Right lung (tissue), 5 donors: ENCODE measurements around the gene MID1. TPM values are rescaled to one million over a fixed set of nuclear protein-coding genes. Genes with fewer than 3 reads are reported as not detected.

Experiments used
- DNase-seq, 2 donors: peaks; one replicate each; pipeline ENCODE4 v3.0.0-alpha.2; 2013
- polyA plus RNA-seq, 5 donors: library from polyadenylated mRNA; unstranded; fragments of 120-200 nt; gene quantifications; one replicate each; pipeline versions ENCODE4 v1.2.1 to v1.2.3, GENCODE V29; 2013; ENCODE audit warnings: inconsistent platforms in 1 of 5, low replicate concordance in 1 of 5; ENCODE audit not compliant: insufficient read length in 5 of 5, insufficient read depth in 1 of 5

MID1 gene
- polyA plus RNA-seq, 5 donors, result 15.6 to 31.5 (median 24.5) TPM

GRCh38 chrX:10496345-10496965 is 123.9 kb downstream of the MID1 start:
- DNase-seq, result no peak

DNA sequence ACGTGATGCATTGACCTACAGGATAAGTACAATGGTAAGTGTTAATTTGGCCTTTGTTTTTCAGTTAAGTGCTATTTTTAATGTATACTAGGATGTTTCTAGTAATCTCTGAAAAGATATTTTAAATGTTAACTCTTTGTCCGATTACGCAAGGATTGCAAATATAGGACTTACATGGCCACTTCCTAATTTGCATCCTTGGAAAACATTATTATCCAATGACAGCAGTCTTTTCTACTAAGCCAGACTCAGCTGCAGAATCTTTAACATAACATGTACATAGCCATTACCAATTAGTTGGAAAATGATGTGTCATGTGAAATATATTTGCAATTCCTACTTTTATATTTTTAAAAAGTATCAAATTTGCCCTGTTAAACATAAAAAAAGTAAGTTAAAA is 124.7 kb downstream of the MID1 start:
- DNase-seq, result no peak

GRCh38 chrX:10492250-10492649 is 128.1 kb downstream of the MID1 start:
- DNase-seq, result no peak

- no peak for DNase-seq
Observed at GRCh38 chrX:10486373-10486772, 134.0 kb downstream of the MID1 start.

GRCh38 chrX:10485326-10485725 is 135.1 kb downstream of the MID1 start:
- no peak for DNase-seq

DNA sequence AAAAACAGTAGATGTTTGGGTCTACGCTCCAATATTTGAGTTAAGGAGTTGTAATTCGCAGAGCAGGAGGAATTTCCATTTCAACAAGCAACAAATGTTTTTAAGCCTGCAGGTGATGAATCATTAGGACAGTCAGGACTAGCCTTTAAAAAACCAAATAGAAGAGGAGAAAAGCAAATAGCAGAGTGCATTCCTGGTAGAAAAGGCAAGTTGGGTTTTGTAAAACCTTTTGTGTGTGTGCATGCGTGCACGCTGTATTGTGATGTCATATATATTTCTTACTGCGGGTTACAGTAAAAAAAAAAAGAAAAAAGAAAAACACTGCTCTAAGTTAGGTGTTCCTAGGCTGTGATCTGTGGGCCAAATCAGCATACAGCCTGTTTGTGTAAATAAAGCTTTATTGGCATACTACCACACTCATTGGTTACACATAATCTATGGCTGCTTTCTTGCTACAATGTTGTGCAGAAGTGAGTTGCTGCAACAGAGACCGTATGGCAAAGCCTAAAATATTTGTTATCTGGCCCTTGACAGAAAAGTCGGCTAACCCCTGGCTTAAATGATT is 135.6 kb downstream of the MID1 start:
- no peak for DNase-seq

DNA sequence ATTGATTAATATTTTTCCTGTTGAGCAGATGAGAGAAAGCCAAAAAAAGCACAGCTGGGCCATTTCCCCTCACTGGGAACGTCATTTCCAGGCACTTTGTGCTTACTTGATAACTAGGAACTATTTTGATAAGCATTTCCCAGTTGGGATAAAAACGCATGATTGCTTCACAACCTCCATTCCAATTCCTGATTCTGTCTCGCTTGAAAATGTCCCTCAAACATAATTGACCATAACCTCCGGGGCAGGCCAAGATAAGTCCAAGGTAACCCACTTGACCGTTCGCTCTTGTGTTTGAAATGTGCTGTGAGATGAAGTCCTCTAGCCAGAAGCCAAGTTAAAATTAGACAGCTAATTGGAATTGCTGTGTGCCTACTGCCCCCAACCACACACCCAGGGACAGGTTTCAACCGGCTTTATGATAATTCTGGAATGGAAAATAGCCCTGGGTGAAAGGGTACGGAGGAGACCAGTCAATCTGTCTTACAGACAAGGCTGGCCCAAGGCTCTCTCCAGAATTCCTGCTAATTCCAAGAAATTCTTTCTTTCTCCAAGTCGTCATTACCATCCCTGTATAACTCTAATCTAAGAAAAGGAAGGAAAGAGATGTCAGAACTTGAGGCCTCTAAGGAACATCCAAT is 137.1 kb downstream of the MID1 start:
- peak; percentile 23 to 39 for DNase-seq

- no peak for DNase-seq
Observed at GRCh38 chrX:10482708-10483107, 137.7 kb downstream of the MID1 start.

DNA sequence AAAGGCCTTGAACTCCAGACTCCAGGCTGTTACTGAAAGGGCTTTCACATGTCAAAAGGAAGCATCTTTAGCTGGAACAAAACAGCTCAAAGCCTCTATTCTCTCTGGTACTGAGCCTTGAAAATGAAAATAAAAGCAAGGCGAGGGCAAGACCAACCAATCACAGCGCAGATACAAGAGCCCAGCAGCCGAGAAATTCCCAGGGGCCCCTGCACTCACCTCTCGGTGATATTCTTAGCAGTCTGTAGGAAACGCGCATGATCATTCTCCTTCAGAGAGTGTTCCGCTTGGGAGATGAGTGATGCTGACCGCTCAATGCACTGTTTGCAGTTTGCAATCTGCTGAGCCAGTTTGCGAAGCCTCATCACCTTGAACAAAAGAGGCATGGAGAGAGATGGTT is 138.1 kb downstream of the MID1 start:
- no peak for DNase-seq

DNA sequence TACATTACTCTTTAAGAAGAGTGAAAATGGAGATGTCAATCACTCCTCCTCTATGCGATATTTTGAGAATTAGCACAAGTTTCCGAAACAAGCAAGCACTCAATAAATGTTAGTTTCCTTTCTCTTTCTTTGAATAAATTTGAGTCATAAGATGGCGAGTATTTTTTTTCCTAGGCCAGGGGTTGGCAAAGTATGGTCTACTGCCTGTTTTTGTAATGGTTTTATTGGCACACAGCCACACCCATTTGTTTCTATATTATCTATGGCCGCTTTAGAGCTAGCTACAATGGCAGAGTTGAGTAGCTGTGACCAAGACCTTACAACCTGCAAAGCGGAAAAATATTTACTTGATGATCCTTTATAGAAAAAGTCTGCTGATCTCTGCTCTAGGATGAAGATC is 139.5 kb downstream of the MID1 start:
- DNase-seq, result peak in 1 of 2 donors; percentile 18

DNA sequence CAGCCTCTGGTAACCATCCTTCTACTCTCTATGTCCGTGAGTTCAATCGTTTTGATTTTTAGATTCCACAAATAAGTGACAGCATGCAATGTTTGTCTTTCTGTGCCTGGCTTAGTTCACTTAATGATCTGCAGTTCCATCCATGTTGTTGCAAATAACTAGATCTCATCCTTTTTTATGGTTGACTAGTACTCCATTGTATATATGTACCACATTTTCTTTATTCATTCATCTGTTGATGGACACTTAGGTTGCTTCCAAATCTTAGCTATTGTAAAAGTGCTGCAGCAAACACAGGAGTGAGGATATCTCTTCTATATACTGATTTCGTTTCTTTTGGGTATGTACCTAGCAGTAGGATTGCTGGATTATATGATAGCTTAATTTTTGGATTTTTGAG is 140.9 kb downstream of the MID1 start:
- no peak for DNase-seq

DNA sequence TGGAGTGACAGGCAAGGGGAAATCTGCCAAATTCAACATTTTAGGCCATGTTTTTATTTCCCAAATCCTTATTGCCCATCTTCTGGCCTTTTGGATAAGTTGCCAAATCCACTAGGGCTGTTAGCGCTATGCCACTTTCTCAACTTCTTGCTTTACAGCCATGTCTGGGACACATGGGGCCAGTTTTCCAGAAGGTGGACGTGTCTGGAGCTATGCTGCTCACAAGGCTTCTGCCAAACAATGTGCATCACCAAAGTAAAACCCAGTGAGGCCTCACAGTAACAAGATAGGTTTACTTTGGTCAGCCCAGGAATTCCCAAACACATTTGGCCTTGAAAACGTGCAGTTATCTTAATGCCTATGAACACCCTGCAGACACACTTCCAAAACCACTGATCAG is 142.9 kb downstream of the MID1 start:
- DNase-seq, result no peak

- no peak for DNase-seq
Observed at GRCh38 chrX:10474913-10475568, 145.3 kb downstream of the MID1 start.

DNA sequence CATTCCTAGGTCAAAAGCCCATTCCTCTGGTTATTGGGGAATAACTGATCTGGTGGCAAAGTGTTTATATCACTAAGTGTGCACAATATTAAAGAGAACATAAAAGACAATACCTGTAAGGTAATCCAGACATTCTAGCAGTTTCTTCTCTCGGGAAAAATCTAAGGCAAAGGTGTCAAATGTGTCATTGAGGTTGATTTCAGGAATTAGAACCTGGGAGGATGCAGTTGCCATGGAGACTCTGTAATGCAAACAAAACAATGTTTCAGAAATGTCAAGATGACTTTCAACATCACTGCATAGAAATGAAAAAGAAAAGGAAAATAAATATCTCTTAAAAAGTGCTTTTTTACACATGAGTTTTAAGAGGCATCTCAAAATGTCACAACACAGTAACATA is 145.9 kb downstream of the MID1 start:
- no peak for DNase-seq

- no peak for DNase-seq
Observed at GRCh38 chrX:10471418-10471817, 149.0 kb downstream of the MID1 start.

- no peak for DNase-seq
Observed at GRCh38 chrX:10470009-10470408, 150.4 kb downstream of the MID1 start.

DNA sequence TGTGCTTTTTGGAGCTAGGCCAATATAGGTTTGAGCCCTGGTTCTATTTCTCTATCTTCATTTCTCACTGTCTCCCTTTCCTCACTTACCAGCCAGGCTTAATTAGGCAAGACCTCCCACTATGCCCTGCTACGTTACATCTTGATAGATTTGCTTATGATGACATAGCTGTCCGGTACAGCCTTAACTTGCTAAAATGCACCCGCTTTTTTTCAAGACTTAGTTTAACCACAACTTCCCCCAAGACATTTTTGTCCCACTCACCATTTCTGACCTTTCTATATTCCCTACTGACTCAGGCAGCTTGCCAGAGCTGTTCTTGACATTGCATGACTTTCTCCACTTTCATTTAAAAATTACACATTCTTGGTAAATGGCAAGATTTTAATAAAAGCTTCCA is 152.6 kb downstream of the MID1 start:
- no peak for DNase-seq

- no peak for DNase-seq
Observed at GRCh38 chrX:10465254-10465653, 155.1 kb downstream of the MID1 start.

GRCh38 chrX:10457092-10457491 is 163.3 kb downstream of the MID1 start:
- DNase-seq, result no peak

GRCh38 chrX:10453945-10454344 is 166.4 kb downstream of the MID1 start:
- DNase-seq, result no peak

- DNase-seq, result no peak
Observed at GRCh38 chrX:10450959-10451355, 169.4 kb downstream of the MID1 start.

GRCh38 chrX:10450229-10450958 is 170.0 kb downstream of the MID1 start:
- no peak for DNase-seq
